ENCODE data around the gene SLC9A9. TPM values are rescaled to one million over a fixed set of nuclear protein-coding genes. Genes with fewer than 3 reads are reported as not detected.

The SLC9A9 gene
- total RNA-seq, 4 donors from 2014 or later = 15.1 to 41.1 (median 20.7) TPM

- no peak for TF ChIP-seq CTCF (IDR thresholded peaks at IDR 0.05; ENCODE audit: low read depth)
Observed at GRCh38 chr3:143486611-143487010, 361.7 kb downstream of the SLC9A9 start.

DNA sequence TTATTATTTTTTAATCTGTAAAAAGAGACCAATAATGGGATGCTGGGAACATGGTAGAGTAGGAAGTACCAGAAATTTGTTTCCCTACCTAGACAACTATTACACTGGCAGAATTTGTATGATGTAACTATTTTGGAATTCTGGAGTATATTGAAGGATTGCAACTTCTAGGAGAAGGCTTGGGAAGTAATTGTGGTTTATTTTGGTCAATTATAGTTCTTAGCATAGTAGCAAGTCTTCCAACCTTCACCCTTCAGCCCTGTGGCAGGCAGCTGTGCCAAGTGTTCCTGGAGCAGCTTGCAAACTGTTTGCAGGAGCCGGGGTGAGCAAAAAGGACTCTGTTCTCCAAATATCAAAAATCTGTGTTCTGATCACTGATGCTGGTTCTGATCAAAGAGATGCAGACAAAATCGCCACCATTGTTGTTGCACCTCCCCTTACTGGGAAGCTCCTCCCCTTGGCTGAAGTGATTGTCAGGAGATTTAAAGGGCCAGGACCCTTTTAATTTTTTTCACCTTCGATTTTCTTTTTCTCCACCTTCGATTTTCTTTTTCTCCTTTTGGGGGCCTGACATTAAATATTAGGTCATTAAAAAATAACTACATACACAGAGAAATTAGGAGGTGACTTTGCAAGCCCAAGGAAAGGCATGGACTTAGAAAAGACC lies 363.3 kb downstream of the SLC9A9 start:
- TF ChIP-seq CTCF (IDR thresholded peaks at IDR 0.05; ENCODE audit: low read depth) = no peak

GRCh38 chr3:143483214-143483613 lies 365.1 kb downstream of the SLC9A9 start:
- no peak for TF ChIP-seq CTCF (IDR thresholded peaks at IDR 0.05; ENCODE audit: low read depth)

DNA sequence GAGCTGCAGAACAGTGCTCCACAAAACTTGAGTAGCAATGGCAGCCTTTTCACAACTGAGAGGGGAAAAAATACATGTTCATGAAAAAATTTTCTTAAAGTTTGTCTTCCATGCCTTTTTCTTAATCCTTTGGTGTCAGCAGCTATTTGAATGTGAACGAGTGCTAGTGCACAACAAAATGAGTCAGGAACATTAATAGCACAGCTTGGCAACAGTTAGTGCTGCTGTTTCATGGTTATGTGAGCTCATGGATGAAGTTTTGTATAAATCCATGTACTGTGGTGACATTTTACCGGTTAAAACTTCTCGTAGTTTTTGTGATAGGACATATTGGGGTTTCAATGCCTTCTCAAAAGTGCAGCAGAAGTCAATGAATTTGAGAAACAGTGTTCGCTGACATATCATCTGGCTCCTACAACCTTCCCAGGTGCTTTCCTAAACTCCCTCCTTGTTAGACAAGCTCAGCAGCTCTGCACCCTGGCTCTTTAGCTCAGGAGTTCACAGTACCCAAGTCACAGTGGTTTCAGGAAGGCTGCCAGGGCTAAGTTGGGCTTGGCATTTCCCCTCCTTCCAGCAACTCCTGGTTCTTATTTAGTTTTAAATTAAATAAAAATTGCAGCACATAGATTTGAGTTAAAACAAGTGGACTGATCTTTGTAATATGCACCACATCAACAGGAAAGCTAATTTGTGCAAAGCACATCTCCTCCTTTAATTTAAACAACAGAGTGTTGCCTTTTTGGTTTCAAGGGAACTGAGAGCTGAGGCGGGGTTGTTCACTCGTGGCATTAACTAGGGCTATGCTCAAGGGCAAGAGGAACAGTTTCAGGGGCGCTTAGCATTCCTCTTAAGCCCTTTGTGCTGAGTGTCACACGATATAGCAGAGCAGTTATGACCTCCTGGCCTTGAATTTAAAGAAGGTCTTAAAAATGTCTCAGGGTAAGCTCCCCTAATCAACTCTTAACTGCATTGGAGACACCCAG lies 365.9 kb downstream of the SLC9A9 start:
- no peak for TF ChIP-seq CTCF (IDR thresholded peaks at IDR 0.05; ENCODE audit: low read depth)

DNA sequence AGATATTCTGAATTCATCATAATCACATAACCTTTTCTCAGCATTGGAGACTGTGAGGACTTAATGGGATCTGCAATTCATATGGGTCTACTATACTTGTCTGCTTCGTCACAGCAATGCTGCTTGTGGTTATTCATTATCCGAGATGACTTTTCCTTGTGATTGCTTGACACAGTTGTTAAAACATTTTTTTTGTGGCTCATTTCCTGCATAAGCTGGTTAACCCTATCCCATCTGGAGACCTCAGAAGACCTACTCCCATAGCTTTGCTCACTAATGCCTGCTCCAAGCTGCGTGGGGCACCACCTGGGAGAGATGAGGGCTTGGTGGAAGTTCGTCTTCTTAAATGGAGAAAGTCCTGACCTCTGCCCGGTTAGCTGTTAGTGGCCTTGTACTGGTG lies 367.9 kb downstream of the SLC9A9 start:
- TF ChIP-seq CTCF (IDR thresholded peaks at IDR 0.05; ENCODE audit: low read depth) = no peak

GRCh38 chr3:143479727-143480126 lies 368.5 kb downstream of the SLC9A9 start:
- TF ChIP-seq CTCF (IDR thresholded peaks at IDR 0.05; ENCODE audit: low read depth) = no peak

DNA sequence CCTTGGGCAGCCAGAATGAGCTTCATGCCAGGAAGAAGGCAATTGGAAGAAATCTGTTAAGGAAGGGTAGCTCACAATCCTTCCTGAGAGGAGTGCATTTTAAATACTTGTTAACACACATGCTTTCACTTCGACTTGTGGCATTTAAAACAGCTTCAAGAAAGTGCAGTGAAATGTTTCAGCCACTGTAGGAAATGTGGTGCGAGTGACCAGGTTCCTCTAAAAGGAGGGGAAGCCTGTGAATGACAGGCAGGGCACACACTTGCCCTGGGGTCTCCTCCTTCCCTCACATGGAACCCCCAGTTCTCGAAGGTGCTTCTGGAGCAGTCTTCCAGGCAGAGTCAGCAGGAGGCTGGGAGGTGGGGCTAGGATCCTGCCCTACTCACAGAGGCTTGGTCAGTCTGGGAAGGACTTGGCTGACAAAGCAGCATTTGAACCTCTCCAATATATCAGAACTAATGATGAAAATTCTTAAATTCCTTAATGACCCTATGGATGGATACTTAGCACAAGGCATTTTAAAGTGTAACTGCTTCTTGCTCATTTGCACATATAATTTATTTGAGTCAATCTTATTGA lies 370.1 kb downstream of the SLC9A9 start:
- TF ChIP-seq CTCF (IDR thresholded peaks at IDR 0.05; ENCODE audit: low read depth) = no peak
